Astrocyte (in vitro differentiated cells and primary cell): ENCODE results near the gene CORO6. TPM values are rescaled to one million over a fixed set of nuclear protein-coding genes. Genes with fewer than 3 reads are reported as not detected.

Experiments
- DNase-seq: peaks from one replicate; pipeline ENCODE4 v3.0.0-alpha.2; 2010; ENCODE audit warnings: low read depth
- FAIRE-seq: peaks from 2 replicates; lab custom pipeline; 2011; peaks lifted over from hg19 to GRCh38; lab: Jason Lieb, UNC
- H2AFZ ChIP-seq: 2 replicates; pipeline ENCODE4 v1.6.0; 2012; ENCODE audit warnings: low read depth, low read length, inconsistent platforms
- H3K27ac ChIP-seq: 2 replicates; pipeline ENCODE4 v1.5.1; 2011; ENCODE audit warnings: low read depth, low read length, inconsistent platforms
- H3K27me3 ChIP-seq: 2 replicates; pipeline ENCODE4 v1.6.0; 2011; ENCODE audit warnings: low read length, inconsistent platforms; ENCODE audit not compliant: insufficient read depth
- H3K36me3 ChIP-seq: 2 replicates; pipeline ENCODE4 v1.5.1; 2011; ENCODE audit warnings: low read length, inconsistent platforms; ENCODE audit not compliant: insufficient read depth
- H3K4me1 ChIP-seq: 2 replicates; pipeline ENCODE4 v1.5.1; 2011; ENCODE audit warnings: low read length, inconsistent platforms; ENCODE audit not compliant: insufficient read depth
- H3K4me2 ChIP-seq: 2 replicates; pipeline ENCODE4 v1.6.0; 2012; ENCODE audit warnings: low read length, inconsistent platforms
- H3K4me3 ChIP-seq: 2 replicates; pipeline ENCODE4 v1.5.1; 2011; ENCODE audit warnings: low read depth, mild to moderate bottlenecking, low read length, inconsistent platforms; ENCODE audit not compliant: insufficient read depth
- H3K79me2 ChIP-seq: 2 replicates; pipeline ENCODE4 v1.6.0; 2012; ENCODE audit warnings: mild to moderate bottlenecking, low read length, inconsistent platforms; ENCODE audit not compliant: insufficient read depth
- H3K9ac ChIP-seq: 2 replicates; pipeline ENCODE4 v1.6.0; 2012; ENCODE audit warnings: mild to moderate bottlenecking, low read length, inconsistent platforms
- H3K9me3 ChIP-seq: 2 replicates; pipeline ENCODE4 v1.5.1; 2012; ENCODE audit warnings: low read depth, mild to moderate bottlenecking, low read length, inconsistent platforms; ENCODE audit not compliant: insufficient read depth
- H4K20me1 ChIP-seq: 2 replicates; pipeline ENCODE4 v1.6.0; 2012; ENCODE audit warnings: low read length, inconsistent platforms; ENCODE audit not compliant: insufficient read depth
- H3K27ac Mint-ChIP-seq: one replicate; pipeline ENCODE4 v1.8.0; 2021; ENCODE audit warnings: mild to moderate bottlenecking, mixed read lengths; ENCODE audit not compliant: unreplicated experiment
- H3K27me3 Mint-ChIP-seq: one replicate; pipeline ENCODE4 v1.8.0; 2021; ENCODE audit warnings: low read depth, mixed read lengths; ENCODE audit not compliant: unreplicated experiment
- H3K36me3 Mint-ChIP-seq: one replicate; pipeline ENCODE4 v1.8.0; 2021; ENCODE audit warnings: low read depth, mixed read lengths; ENCODE audit not compliant: unreplicated experiment
- H3K4me1 Mint-ChIP-seq: one replicate; pipeline ENCODE4 v1.8.0; 2021; ENCODE audit warnings: low read depth, mixed read lengths; ENCODE audit not compliant: unreplicated experiment
- H3K4me3 Mint-ChIP-seq: one replicate; pipeline ENCODE4 v1.8.0; 2021; ENCODE audit warnings: mild to moderate bottlenecking, moderate library complexity, mixed read lengths; ENCODE audit not compliant: unreplicated experiment
- H3K9me3 Mint-ChIP-seq: one replicate; pipeline ENCODE4 v1.8.0; 2021; ENCODE audit warnings: mild to moderate bottlenecking, mixed read lengths; ENCODE audit not compliant: unreplicated experiment
- EZH2 ChIP-seq: IDR thresholded peaks from 2 replicates; pipeline ENCODE4 v1.6.1; 2012; ENCODE audit warnings: mild to moderate bottlenecking, low read length, inconsistent platforms; ENCODE audit not compliant: insufficient read depth
- total RNA-seq: library from RNA; stranded (reverse); gene quantifications from 2 replicates; pipeline ENCODE4 v1.2.1, GENCODE V29; 2021
- TF ChIP-seq, protein P1 (sequence below): IDR thresholded peaks from 2 replicates; pipeline ENCODE4 v1.5.1; 2011; ENCODE audit warnings: low read depth, mild to moderate bottlenecking, inconsistent platforms, low read length, moderate library complexity; ENCODE audit not compliant: insufficient read depth

The CORO6 gene
- total RNA-seq, 1 donor from 2014 or later = 8.9 TPM

DNA sequence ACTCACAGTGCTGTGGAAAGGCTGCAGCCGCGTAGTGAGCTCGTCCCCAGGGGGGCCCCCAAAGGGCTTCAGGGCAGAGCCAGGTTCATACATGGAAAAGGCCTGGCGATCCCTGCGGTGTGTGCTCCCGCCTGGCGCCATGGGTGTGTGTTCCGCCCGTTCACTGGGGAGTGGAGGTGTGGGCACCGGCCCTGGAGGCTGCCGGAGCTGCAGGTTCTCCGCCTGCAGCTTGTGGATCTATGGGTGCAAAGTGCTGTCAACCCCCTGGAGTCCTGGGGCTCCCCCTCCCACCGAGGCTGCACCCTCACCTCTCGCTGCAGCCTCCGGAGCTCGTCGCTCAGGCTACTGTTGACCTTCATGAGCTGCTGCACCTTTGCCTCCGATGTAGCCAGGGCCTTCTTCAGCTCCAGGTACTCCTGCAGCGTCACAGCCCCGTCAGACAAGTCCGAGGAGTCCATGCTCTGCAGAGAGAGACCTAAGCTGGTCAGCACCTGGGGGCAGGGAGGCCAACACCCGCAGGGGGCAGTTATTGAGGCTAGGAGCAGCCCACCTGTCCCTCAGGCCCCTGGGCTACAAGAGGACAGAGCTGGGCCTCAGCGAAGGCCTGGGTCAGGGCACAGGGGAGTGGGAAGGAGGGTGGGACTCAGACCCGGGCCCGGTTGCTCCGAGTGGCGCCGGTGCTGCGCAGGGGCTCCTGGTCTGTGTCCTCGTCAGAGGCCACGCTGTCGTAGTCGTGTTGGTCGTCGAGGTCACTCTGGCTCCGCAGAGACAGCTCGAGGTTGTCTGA is 46.3 kb downstream of the CORO6 start:
- Histone ChIP-seq H3K36me3 (peaks cover 2% of the 10 kb centered on the region), H3K9ac (no peak overlapping the region), H3K79me2 (no peaks in the 10 kb centered on the region), H2AFZ (no peak overlapping the region), H3K27me3 (no peaks in the 10 kb centered on the region), H3K9me3 (no peaks in the 10 kb centered on the region), H4K20me1 (peaks cover 40% of the 10 kb centered on the region), H3K4me2 (no peak overlapping the region), H3K27ac (no peak overlapping the region), H3K4me1 (peaks cover 15% of the 10 kb centered on the region), H3K4me3 (no peak overlapping the region)
- peaks cover 4% of the 10 kb centered on the region for H3K4me1 Mint-ChIP-seq
- H3K27me3 Mint-ChIP-seq = no peaks in the 10 kb centered on the region
- H3K9me3 Mint-ChIP-seq = no peaks in the 10 kb centered on the region
- DNase-seq (no peak), FAIRE-seq (no peak)
- no peak for TF ChIP-seq EZH2
- TF ChIP-seq, protein P1, sequence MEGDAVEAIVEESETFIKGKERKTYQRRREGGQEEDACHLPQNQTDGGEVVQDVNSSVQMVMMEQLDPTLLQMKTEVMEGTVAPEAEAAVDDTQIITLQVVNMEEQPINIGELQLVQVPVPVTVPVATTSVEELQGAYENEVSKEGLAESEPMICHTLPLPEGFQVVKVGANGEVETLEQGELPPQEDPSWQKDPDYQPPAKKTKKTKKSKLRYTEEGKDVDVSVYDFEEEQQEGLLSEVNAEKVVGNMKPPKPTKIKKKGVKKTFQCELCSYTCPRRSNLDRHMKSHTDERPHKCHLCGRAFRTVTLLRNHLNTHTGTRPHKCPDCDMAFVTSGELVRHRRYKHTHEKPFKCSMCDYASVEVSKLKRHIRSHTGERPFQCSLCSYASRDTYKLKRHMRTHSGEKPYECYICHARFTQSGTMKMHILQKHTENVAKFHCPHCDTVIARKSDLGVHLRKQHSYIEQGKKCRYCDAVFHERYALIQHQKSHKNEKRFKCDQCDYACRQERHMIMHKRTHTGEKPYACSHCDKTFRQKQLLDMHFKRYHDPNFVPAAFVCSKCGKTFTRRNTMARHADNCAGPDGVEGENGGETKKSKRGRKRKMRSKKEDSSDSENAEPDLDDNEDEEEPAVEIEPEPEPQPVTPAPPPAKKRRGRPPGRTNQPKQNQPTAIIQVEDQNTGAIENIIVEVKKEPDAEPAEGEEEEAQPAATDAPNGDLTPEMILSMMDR = no peak
- peaks cover 10% of the 10 kb centered on the region for H3K36me3 Mint-ChIP-seq
- H3K27ac Mint-ChIP-seq = no peak overlapping the region
- no peak overlapping the region for H3K4me3 Mint-ChIP-seq

DNA sequence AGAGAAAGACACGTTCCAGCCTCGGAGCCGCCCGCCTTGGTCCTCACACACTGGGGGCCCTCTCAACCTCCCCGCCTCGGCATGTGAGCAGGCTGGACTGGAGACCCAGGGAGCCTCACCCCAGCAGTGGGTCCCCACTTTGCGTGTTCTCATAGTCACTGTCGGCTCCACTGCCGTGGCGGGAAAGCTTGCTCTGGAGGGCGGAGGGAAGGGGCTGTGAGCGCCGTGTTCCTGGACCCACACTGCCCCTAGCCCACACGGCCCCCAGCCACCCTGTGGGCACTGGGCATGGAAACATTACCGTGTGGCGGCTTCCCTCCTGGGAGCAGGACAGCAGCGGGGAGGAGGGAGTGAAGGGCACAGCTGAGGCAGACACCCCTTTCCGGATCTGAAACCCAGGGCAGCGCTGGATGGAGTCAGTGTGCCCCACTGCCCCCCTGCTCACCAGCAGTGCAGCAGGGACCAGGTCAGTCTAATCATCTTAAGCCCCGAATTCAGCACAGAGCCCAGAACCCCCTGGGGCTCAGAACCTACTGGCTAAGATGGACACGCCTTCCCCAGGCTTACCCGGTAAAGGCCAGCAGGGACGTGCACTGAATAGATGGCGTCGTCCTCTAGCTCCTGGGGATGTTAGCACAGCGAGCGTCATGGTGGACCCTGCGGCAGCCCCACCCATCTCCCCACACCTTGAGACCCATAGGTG is 47.0 kb downstream of the CORO6 start:
- Histone ChIP-seq H3K27ac (no peak overlapping the region), H3K4me2 (no peak overlapping the region), H3K79me2 (no peaks in the 10 kb centered on the region), H2AFZ (no peak overlapping the region), H4K20me1 (peaks cover 40% of the 10 kb centered on the region), H3K36me3 (peaks cover 2% of the 10 kb centered on the region), H3K4me1 (peaks cover 15% of the 10 kb centered on the region), H3K4me3 (no peak overlapping the region), H3K27me3 (no peaks in the 10 kb centered on the region), H3K9ac (no peak overlapping the region), H3K9me3 (no peaks in the 10 kb centered on the region)
- FAIRE-seq = no peak
- H3K27ac Mint-ChIP-seq = no peak overlapping the region
- no peaks in the 10 kb centered on the region for H3K9me3 Mint-ChIP-seq
- no peak overlapping the region for H3K4me3 Mint-ChIP-seq
- H3K4me1 Mint-ChIP-seq = peaks cover 4% of the 10 kb centered on the region
- H3K27me3 Mint-ChIP-seq = peaks cover under 1% of the 10 kb centered on the region
- TF ChIP-seq, protein P1 = no peak
- TF ChIP-seq EZH2 = no peak
- peaks cover 16% of the 10 kb centered on the region for H3K36me3 Mint-ChIP-seq
- no peak for DNase-seq
